Colon (tissue), 2 donors: ENCODE measurements around the gene APMAP.
"Not testable (repeated sequence)": the region's sequence is repeated elsewhere in the genome, so short reads cannot be mapped to it uniquely, and the experiment has no call there.

ENCODE experiments used
- FAIRE-seq: peaks from 2 replicates; lab custom pipeline; 2012; peaks lifted over from hg19 to GRCh38; lab: Jason Lieb, UNC
- donor health status: control.
- donor health status: control.

The APMAP gene

GRCh38 chr20:24951536-24952083, 40.9 kb downstream of the APMAP start:
- FAIRE-seq = no peak

- no peak for FAIRE-seq
These were observed 41.6 kb downstream of the APMAP start for GRCh38 chr20:24950836-24951525.

GRCh38 chr20:24950128-24950835, 42.3 kb downstream of the APMAP start:
- no peak for FAIRE-seq

GRCh38 chr20:24949756-24950127, 42.8 kb downstream of the APMAP start:
- FAIRE-seq = no peak

GRCh38 chr20:24948939-24949679, 43.4 kb downstream of the APMAP start, which contains the start of gene CST7:
CST7 (plus strand) TSS chr20:24949269; CDS start chr20:24949506, 237 bp downstream.
- FAIRE-seq = no peak

- not testable (repeated sequence) for FAIRE-seq
These were observed 44.1 kb downstream of the APMAP start for GRCh38 chr20:24948396-24948938.

- not testable (repeated sequence) for FAIRE-seq
These were observed 46.2 kb downstream of the APMAP start for GRCh38 chr20:24946376-24946775.

- FAIRE-seq = no peak
These were observed 48.8 kb downstream of the APMAP start for GRCh38 chr20:24943731-24944130.

- no peak for FAIRE-seq
These were observed 49.4 kb downstream of the APMAP start for GRCh38 chr20:24943196-24943595.

GRCh38 chr20:24942679-24943078, 49.9 kb downstream of the APMAP start:
- FAIRE-seq = no peak

- no peak for FAIRE-seq
These were observed 53.5 kb downstream of the APMAP start for GRCh38 chr20:24939036-24939435.

GRCh38 chr20:24938498-24938897, 54.1 kb downstream of the APMAP start:
- FAIRE-seq = no peak

GRCh38 chr20:24937579-24937978, 55.0 kb downstream of the APMAP start:
- no peak for FAIRE-seq

GRCh38 chr20:24936526-24937407, 55.8 kb downstream of the APMAP start:
- FAIRE-seq = no peak

GRCh38 chr20:24935766-24936525, 56.6 kb downstream of the APMAP start:
- FAIRE-seq = no peak

- no peak for FAIRE-seq
These were observed 57.4 kb downstream of the APMAP start for GRCh38 chr20:24935140-24935539.

- no peak for FAIRE-seq
These were observed 57.8 kb downstream of the APMAP start for GRCh38 chr20:24934716-24935115.

GRCh38 chr20:24934101-24934661, 58.4 kb downstream of the APMAP start:
- no peak for FAIRE-seq

- no peak for FAIRE-seq
These were observed 59.2 kb downstream of the APMAP start for GRCh38 chr20:24933266-24933908.

GRCh38 chr20:24931893-24932292, 60.7 kb downstream of the APMAP start:
- FAIRE-seq = not testable (repeated sequence)
